ENCODE data around the gene SYNE3. TPM values are rescaled to one million over a fixed set of nuclear protein-coding genes. Genes with fewer than 3 reads are reported as not detected.

The SYNE3 gene
- polyA plus RNA-seq, 1 donor (not counting 4 experiments of a cell fraction or from before 2014, with no cell fraction given): 1.0 TPM

DNA sequence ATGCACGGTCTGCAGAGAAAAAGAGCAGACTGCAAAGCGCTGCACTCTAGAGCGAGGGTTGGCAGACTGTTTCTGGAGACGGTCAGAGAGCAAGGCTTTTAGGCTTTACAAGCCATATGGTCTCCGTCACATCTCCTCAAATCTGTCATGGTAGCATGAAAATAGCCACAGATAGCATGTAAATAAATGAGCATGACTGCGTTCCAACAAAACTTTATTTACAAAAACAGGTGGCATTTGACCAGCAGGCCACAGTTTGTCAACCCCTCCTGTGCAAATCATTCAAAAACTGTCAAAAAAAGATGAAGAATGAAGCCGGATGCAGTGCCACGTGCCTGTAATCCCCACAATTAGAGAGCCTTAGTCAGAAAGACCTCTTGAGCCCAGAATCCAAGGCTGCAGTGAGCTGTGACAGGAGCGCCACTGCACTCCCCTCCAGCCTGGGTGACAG lies 18.9 kb downstream of the SYNE3 start:
- Histone ChIP-seq H3K4me1 (ENCODE audit: control insufficient read depth, extremely low read depth, insufficient read depth, low read length) (peaks cover 12% of the 10 kb centered on the region), H3K27ac (ENCODE audit: control insufficient read depth, insufficient read depth, low read length) (no peak overlapping the region), H3K79me2 (ENCODE audit: control insufficient read depth, insufficient read depth, low read length) (no peaks in the 10 kb centered on the region), H3K9me1 (ENCODE audit: control insufficient read depth, extremely low read depth, insufficient read depth, low read length) (no peaks in the 10 kb centered on the region), H3K36me3 (ENCODE audit: control insufficient read depth in 2 of 2, extremely low read depth in 1 of 2, insufficient read depth in 2 of 2, low read length in 2 of 2) (no peaks in the 10 kb centered on the region), H3K27me3 (ENCODE audit: control insufficient read depth, extremely low read depth, insufficient read depth, low read length) (no peaks in the 10 kb centered on the region), H3K4me2 (ENCODE audit: control insufficient read depth, extremely low read depth, insufficient read depth, low read depth, low read length) (no peak overlapping the region), H3K4me3 (ENCODE audit: control insufficient read depth in 2 of 3, extremely low read depth in 1 of 3, insufficient read depth in 2 of 3, low read depth in 1 of 3, low read length in 3 of 3) (no peak overlapping the region), H2AFZ (ENCODE audit: control insufficient read depth, low read length) (no peak overlapping the region), H4K20me1 (ENCODE audit: control insufficient read depth, extremely low read depth, insufficient read depth, low read length) (peaks cover 2% of the 10 kb centered on the region), H3K9me3 (ENCODE audit: control insufficient read depth, low read depth, low read length) (no peaks in the 10 kb centered on the region), H3K9ac (ENCODE audit: control insufficient read depth, extremely low read depth, insufficient read depth, low read length) (no peak overlapping the region)
- dilution Hi-C loops (cut with MboI; ENCODE audit: extremely low pct_ligation_motif_present, low sequenced_read_pairs): no loop called here
- DNase-seq (ENCODE audit: low read depth, low spot score) (no peak), FAIRE-seq (no peak)
- TF ChIP-seq, protein P1, sequence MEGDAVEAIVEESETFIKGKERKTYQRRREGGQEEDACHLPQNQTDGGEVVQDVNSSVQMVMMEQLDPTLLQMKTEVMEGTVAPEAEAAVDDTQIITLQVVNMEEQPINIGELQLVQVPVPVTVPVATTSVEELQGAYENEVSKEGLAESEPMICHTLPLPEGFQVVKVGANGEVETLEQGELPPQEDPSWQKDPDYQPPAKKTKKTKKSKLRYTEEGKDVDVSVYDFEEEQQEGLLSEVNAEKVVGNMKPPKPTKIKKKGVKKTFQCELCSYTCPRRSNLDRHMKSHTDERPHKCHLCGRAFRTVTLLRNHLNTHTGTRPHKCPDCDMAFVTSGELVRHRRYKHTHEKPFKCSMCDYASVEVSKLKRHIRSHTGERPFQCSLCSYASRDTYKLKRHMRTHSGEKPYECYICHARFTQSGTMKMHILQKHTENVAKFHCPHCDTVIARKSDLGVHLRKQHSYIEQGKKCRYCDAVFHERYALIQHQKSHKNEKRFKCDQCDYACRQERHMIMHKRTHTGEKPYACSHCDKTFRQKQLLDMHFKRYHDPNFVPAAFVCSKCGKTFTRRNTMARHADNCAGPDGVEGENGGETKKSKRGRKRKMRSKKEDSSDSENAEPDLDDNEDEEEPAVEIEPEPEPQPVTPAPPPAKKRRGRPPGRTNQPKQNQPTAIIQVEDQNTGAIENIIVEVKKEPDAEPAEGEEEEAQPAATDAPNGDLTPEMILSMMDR (optimal IDR thresholded peaks at IDR 0.05 in 1 of 3, IDR thresholded peaks at IDR 0.05 in 1 of 3, conservative IDR thresholded peaks at IDR 0.05 in 1 of 3; ENCODE audit: extremely low read depth in 1 of 3, insufficient read depth in 2 of 3, low read length in 3 of 3): no peak
- TF ChIP-seq EZH2 (IDR thresholded peaks at IDR 0.05; ENCODE audit: low read length): no peak

DNA sequence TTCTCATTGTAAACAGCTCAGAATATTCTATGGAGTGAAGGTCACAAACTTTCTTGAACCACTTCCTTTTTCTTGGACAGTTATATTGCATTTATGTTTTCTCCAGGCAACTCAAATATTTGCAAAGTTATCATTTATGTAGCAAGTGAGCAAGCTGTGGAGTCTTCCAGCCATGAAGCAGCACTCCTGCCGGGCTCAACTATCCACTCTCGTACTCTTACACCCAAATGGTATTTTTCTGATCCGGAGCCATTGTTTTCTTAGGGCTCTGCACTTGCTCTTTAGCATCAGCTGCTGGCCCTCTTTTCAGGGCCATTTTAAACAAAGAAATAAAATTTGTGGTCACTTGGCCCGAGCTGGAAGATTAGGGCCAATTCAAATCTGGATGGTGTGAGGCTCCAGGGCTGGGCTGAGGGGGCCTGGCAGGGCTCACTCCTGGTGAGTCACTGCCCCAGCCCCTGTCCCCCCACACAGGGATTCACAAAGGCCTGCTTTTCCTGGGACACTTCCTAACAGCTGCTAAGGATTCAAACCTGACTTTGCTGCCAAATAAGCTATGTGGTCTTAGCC lies 19.7 kb downstream of the SYNE3 start:
- no peak overlapping the region for H3K4me2 ChIP-seq (ENCODE audit: control insufficient read depth, extremely low read depth, insufficient read depth, low read depth, low read length)
- H3K79me2 ChIP-seq (ENCODE audit: control insufficient read depth, insufficient read depth, low read length): no peaks in the 10 kb centered on the region
- peaks cover 12% of the 10 kb centered on the region for H3K4me1 ChIP-seq (ENCODE audit: control insufficient read depth, extremely low read depth, insufficient read depth, low read length)
- TF ChIP-seq EZH2 (IDR thresholded peaks at IDR 0.05; ENCODE audit: low read length): no peak
- TF ChIP-seq, protein P1 (optimal IDR thresholded peaks at IDR 0.05 in 1 of 3, IDR thresholded peaks at IDR 0.05 in 1 of 3, conservative IDR thresholded peaks at IDR 0.05 in 1 of 3; ENCODE audit: extremely low read depth in 1 of 3, insufficient read depth in 2 of 3, low read length in 3 of 3): no peak
- DNase-seq (ENCODE audit: low read depth, low spot score): no peak
- peaks cover 2% of the 10 kb centered on the region for H4K20me1 ChIP-seq (ENCODE audit: control insufficient read depth, extremely low read depth, insufficient read depth, low read length)
- no peaks in the 10 kb centered on the region for H3K27me3 ChIP-seq (ENCODE audit: control insufficient read depth, extremely low read depth, insufficient read depth, low read length)
- no peaks in the 10 kb centered on the region for H3K36me3 ChIP-seq (ENCODE audit: control insufficient read depth in 2 of 2, extremely low read depth in 1 of 2, insufficient read depth in 2 of 2, low read length in 2 of 2)
- no peak for FAIRE-seq
- H3K4me3 ChIP-seq (ENCODE audit: control insufficient read depth in 2 of 3, extremely low read depth in 1 of 3, insufficient read depth in 2 of 3, low read depth in 1 of 3, low read length in 3 of 3): no peak overlapping the region
- no peak overlapping the region for H2AFZ ChIP-seq (ENCODE audit: control insufficient read depth, low read length)
- no peak overlapping the region for H3K9ac ChIP-seq (ENCODE audit: control insufficient read depth, extremely low read depth, insufficient read depth, low read length)
- dilution Hi-C loops (cut with MboI; ENCODE audit: extremely low pct_ligation_motif_present, low sequenced_read_pairs): no loop called here
- H3K9me3 ChIP-seq (ENCODE audit: control insufficient read depth, low read depth, low read length): no peaks in the 10 kb centered on the region
- H3K27ac ChIP-seq (ENCODE audit: control insufficient read depth, insufficient read depth, low read length): no peak overlapping the region
- H3K9me1 ChIP-seq (ENCODE audit: control insufficient read depth, extremely low read depth, insufficient read depth, low read length): no peaks in the 10 kb centered on the region
